ENCODE measurements around the gene USP30. TPM values are rescaled to one million over a fixed set of nuclear protein-coding genes. Genes with fewer than 3 reads are reported as not detected.

The USP30 gene
- total RNA-seq, 1 donor from 2014 or later, result 18.2 TPM

GRCh38 chr12:109088818-109089217 lies 36.4 kb downstream of the USP30 start:
- DNase-seq (ENCODE audit: extremely low spot score, unreplicated experiment), result no peak
- Mint-ChIP-seq H3K9me3 (ENCODE audit: unreplicated experiment) (no peaks in the 10 kb centered on the region), H3K4me3 (ENCODE audit: unreplicated experiment) (no peak overlapping the region), H3K36me3 (ENCODE audit: unreplicated experiment) (peaks cover 20% of the 10 kb centered on the region), H3K27ac (ENCODE audit: unreplicated experiment) (no peak overlapping the region), H3K27me3 (ENCODE audit: unreplicated experiment) (no peaks in the 10 kb centered on the region), H3K4me1 (ENCODE audit: unreplicated experiment) (peaks cover 29% of the 10 kb centered on the region)
- TF ChIP-seq CTCF (IDR thresholded peaks at IDR 0.05), result no peak

GRCh38 chr12:109089683-109090082 lies 37.3 kb downstream of the USP30 start:
- Mint-ChIP-seq H3K4me3 (ENCODE audit: unreplicated experiment) (no peak overlapping the region), H3K27me3 (ENCODE audit: unreplicated experiment) (no peaks in the 10 kb centered on the region), H3K36me3 (ENCODE audit: unreplicated experiment) (peaks cover 20% of the 10 kb centered on the region), H3K27ac (ENCODE audit: unreplicated experiment) (no peak overlapping the region), H3K9me3 (ENCODE audit: unreplicated experiment) (no peaks in the 10 kb centered on the region), H3K4me1 (ENCODE audit: unreplicated experiment) (peaks cover 29% of the 10 kb centered on the region)
- DNase-seq (ENCODE audit: extremely low spot score, unreplicated experiment), result no peak
- TF ChIP-seq CTCF (IDR thresholded peaks at IDR 0.05), result no peak

GRCh38 chr12:109092497-109093021 lies 40.2 kb downstream of the USP30 start:
- TF ChIP-seq CTCF (IDR thresholded peaks at IDR 0.05), result no peak
- Mint-ChIP-seq H3K9me3 (ENCODE audit: unreplicated experiment) (no peaks in the 10 kb centered on the region), H3K4me3 (ENCODE audit: unreplicated experiment) (peak overlapping the region; percentile 80), H3K4me1 (ENCODE audit: unreplicated experiment) (peaks cover 29% of the 10 kb centered on the region), H3K36me3 (ENCODE audit: unreplicated experiment) (peaks cover 9% of the 10 kb centered on the region), H3K27ac (ENCODE audit: unreplicated experiment) (peak overlapping the region; percentile 78), H3K27me3 (ENCODE audit: unreplicated experiment) (no peaks in the 10 kb centered on the region)
- DNase-seq (ENCODE audit: extremely low spot score, unreplicated experiment), result no peak

- Mint-ChIP-seq H3K36me3 (ENCODE audit: unreplicated experiment) (peaks cover 5% of the 10 kb centered on the region), H3K4me3 (ENCODE audit: unreplicated experiment) (peak within 1 kb of the TSS; percentile 80), H3K27ac (ENCODE audit: unreplicated experiment) (peak within 1 kb of the TSS; percentile 78), H3K4me1 (ENCODE audit: unreplicated experiment) (peaks cover 31% of the 10 kb centered on the region), H3K27me3 (ENCODE audit: unreplicated experiment) (no peaks in the 10 kb centered on the region), H3K9me3 (ENCODE audit: unreplicated experiment) (no peaks in the 10 kb centered on the region)
- peak; percentile 98 for TF ChIP-seq CTCF (IDR thresholded peaks at IDR 0.05)
- peak; percentile 95 for DNase-seq (ENCODE audit: extremely low spot score, unreplicated experiment)
Measured at GRCh38 chr12:109093022-109093918, 40.9 kb downstream of the USP30 start, which contains the start of gene ALKBH2. Gene ALKBH2 (minus strand): TSS chr12:109093472. CDS start chr12:109092786, 686 bp downstream.

- Mint-ChIP-seq H3K9me3 (ENCODE audit: unreplicated experiment) (no peaks in the 10 kb centered on the region), H3K36me3 (ENCODE audit: unreplicated experiment) (peaks cover 11% of the 10 kb centered on the region), H3K4me3 (ENCODE audit: unreplicated experiment) (peak overlapping the region; percentile 94), H3K4me1 (ENCODE audit: unreplicated experiment) (peaks cover 36% of the 10 kb centered on the region), H3K27me3 (ENCODE audit: unreplicated experiment) (no peaks in the 10 kb centered on the region), H3K27ac (ENCODE audit: unreplicated experiment) (no peak overlapping the region)
- TF ChIP-seq CTCF (IDR thresholded peaks at IDR 0.05), result no peak
- no peak for DNase-seq (ENCODE audit: extremely low spot score, unreplicated experiment)
Measured at GRCh38 chr12:109097140-109097434, 44.7 kb downstream of the USP30 start.
